A673 (cell line): ENCODE data around the gene DLX2. TPM values are rescaled to one million over a fixed set of nuclear protein-coding genes. Genes with fewer than 3 reads are reported as not detected.
A peak's percentile ranks its signal among the peaks of the same experiment; 100 is the strongest.

Source experiments
- BruUV-seq: library from RNA; stranded (reverse); fragments of 400-500 nt; replicated peaks from 2 replicates; lab custom pipeline; 2021; lab: Mats Ljungman, UMichigan
- CTCF ChIA-PET: fragments of 300-600 bp; sonication (Branson Sonifier 250); formaldehyde crosslinking; loops from one replicate; lab custom pipeline; 2022; ENCODE audit warnings: antibody characterized with exemption; lab: Charles Lee
- POLR2A ChIA-PET: fragments of 300-600 bp; sonication (Branson Sonifier 250); formaldehyde crosslinking; loops from one replicate; lab custom pipeline; 2022; ENCODE audit warnings: antibody characterized with exemption; ENCODE audit not compliant: low non-redundant PET; lab: Charles Lee
- DNase-seq: peaks from one replicate; pipeline ENCODE4 v3.0.0-alpha.2; 2015; ENCODE audit warnings: low spot score
- H3K27ac ChIP-seq: fragments of 200-600 bp; sonication (generic); 2 replicates; pipeline ENCODE4 v1.5.1; 2016; ENCODE audit warnings: mixed run types, low read depth, mild to moderate bottlenecking, mixed read lengths, antibody characterized with exemption, low read length; ENCODE audit not compliant: poor library complexity, severe bottlenecking
- H3K27me3 ChIP-seq: fragments of 200-600 bp; sonication (generic); replicated peaks from 2 replicates; pipeline ENCODE4 v1.6.1; 2017; ENCODE audit warnings: mixed run types, low read depth, mild to moderate bottlenecking, mixed read lengths, antibody characterized with exemption, low read length; ENCODE audit not compliant: insufficient read depth, poor library complexity
- H3K36me3 ChIP-seq: fragments of 200-600 bp; sonication (generic); 2 replicates; pipeline ENCODE4 v1.6.1; 2016; ENCODE audit warnings: mixed run types, mild to moderate bottlenecking, mixed read lengths, antibody characterized with exemption, low read length; ENCODE audit not compliant: insufficient read depth, poor library complexity, severe bottlenecking
- H3K4me1 ChIP-seq: fragments of 200-600 bp; sonication (generic); 2 replicates; pipeline ENCODE4 v1.6.1; 2017; ENCODE audit warnings: mixed run types, mild to moderate bottlenecking, mixed read lengths, antibody characterized with exemption, low read length; ENCODE audit not compliant: insufficient read depth, poor library complexity, severe bottlenecking
- H3K4me3 ChIP-seq: fragments of 200-600 bp; sonication (generic); 2 replicates; pipeline ENCODE4 v1.5.1; 2016; ENCODE audit warnings: low read depth, mixed run types, mild to moderate bottlenecking, mixed read lengths, low read length; ENCODE audit not compliant: poor library complexity, severe bottlenecking
- H3K9me3 ChIP-seq: fragments of 200-600 bp; sonication (generic); 2 replicates; pipeline ENCODE4 v1.6.1; 2016; ENCODE audit warnings: mixed run types, low read depth, mild to moderate bottlenecking, mixed read lengths, antibody characterized with exemption, low read length; ENCODE audit not compliant: poor library complexity, severe bottlenecking
- EZH2 ChIP-seq: fragments of 200-600 bp; sonication (generic); IDR thresholded peaks from 2 replicates; pipeline ENCODE4 v1.6.1; 2017; ENCODE audit warnings: borderline replicate concordance, low read depth, mild to moderate bottlenecking, mixed read lengths, antibody characterized with exemption, low read length; ENCODE audit not compliant: poor library complexity, severe bottlenecking
- intact Hi-C: fragments of 100-400 bp; cut with micrococcal nuclease; formaldehyde crosslinking; loops from one replicate; pipeline ENCODE4 v1.10.0; 2022; ENCODE audit not compliant: unreplicated experiment
- total RNA-seq: library from RNA; stranded (reverse); gene quantifications from 2 replicates; pipeline ENCODE4 v1.2.3, GENCODE V29; 2021
- TF ChIP-seq, protein P1 (sequence below): fragments of 300-800, 200-600 bp; sonication (generic); conservative IDR thresholded peaks from 2 replicates; pipeline ENCODE4 v1.5.1; 2017; ENCODE audit warnings: low read depth, mild to moderate bottlenecking, antibody characterized with exemption, low read length, moderate library complexity, mixed read lengths

The DLX2 gene
- total RNA-seq, 1 experiment from 2014 or later, result 20.4 TPM

- no peak for DNase-seq
- Histone ChIP-seq H3K36me3 (no peaks in the 10 kb centered on the region), H3K9me3 (no peaks in the 10 kb centered on the region), H3K27me3 (no peaks in the 10 kb centered on the region), H3K4me3 (no peak overlapping the region), H3K27ac (no peak overlapping the region), H3K4me1 (peaks cover 48% of the 10 kb centered on the region)
- TF ChIP-seq, protein P1, sequence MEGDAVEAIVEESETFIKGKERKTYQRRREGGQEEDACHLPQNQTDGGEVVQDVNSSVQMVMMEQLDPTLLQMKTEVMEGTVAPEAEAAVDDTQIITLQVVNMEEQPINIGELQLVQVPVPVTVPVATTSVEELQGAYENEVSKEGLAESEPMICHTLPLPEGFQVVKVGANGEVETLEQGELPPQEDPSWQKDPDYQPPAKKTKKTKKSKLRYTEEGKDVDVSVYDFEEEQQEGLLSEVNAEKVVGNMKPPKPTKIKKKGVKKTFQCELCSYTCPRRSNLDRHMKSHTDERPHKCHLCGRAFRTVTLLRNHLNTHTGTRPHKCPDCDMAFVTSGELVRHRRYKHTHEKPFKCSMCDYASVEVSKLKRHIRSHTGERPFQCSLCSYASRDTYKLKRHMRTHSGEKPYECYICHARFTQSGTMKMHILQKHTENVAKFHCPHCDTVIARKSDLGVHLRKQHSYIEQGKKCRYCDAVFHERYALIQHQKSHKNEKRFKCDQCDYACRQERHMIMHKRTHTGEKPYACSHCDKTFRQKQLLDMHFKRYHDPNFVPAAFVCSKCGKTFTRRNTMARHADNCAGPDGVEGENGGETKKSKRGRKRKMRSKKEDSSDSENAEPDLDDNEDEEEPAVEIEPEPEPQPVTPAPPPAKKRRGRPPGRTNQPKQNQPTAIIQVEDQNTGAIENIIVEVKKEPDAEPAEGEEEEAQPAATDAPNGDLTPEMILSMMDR, result no peak
- no peak for TF ChIP-seq EZH2
- no TSS peak for BruUV-seq
- intact Hi-C loops, result no loop called here
- ChIA-PET CTCF (no interaction called here), POLR2A (no interaction called here)
These were observed 28.4 kb downstream of the DLX2 start for GRCh38 chr2:172074254-172074653.

- Histone ChIP-seq H3K4me1 (peaks cover 48% of the 10 kb centered on the region), H3K27me3 (no peaks in the 10 kb centered on the region), H3K36me3 (no peaks in the 10 kb centered on the region), H3K4me3 (no peak overlapping the region), H3K9me3 (no peaks in the 10 kb centered on the region), H3K27ac (peak overlapping the region; percentile 70)
- TF ChIP-seq, protein P1, result no peak
- TF ChIP-seq EZH2, result no peak
- DNase-seq, result no peak
- no TSS peak for BruUV-seq
- intact Hi-C loops, result no loop called here
- ChIA-PET CTCF (no interaction called here), POLR2A (no interaction called here)
These were observed 29.2 kb downstream of the DLX2 start for GRCh38 chr2:172073518-172073917.

DNA sequence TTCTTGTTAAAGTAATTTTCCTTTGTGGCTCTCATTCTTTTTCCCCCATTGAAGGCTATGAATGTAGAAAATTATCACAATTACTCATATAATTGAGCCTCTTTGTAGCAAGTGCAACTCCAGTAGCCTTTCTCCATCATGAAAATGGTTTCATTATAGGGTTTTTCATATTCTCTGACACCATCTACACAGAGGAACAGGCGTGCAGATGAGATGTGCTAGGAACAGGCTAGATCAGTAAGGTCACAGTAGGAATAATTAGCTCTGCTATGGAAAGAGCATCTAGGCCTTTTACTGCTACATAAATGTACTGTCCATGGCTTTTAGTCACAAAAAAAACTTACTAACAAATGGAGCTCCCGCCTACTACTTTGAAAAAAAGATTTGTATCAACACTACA lies 30.0 kb downstream of the DLX2 start:
- ChIA-PET POLR2A (interaction anchor here (0.6 kb wide), 1 partner anchor 432 kb away, joined by 4 read pairs; no protein-coding TSS in a partner anchor), CTCF (interaction anchor here (1.1 kb wide), 1 partner anchor 23 kb away, joined by 3 read pairs; no protein-coding TSS in a partner anchor)
- no peak for TF ChIP-seq EZH2
- TF ChIP-seq, protein P1, result no peak
- Histone ChIP-seq H3K4me1 (peaks cover 48% of the 10 kb centered on the region), H3K27ac (peak overlapping the region; percentile 70), H3K36me3 (no peaks in the 10 kb centered on the region), H3K27me3 (no peaks in the 10 kb centered on the region), H3K9me3 (no peaks in the 10 kb centered on the region), H3K4me3 (peak overlapping the region; percentile 6)
- peak; percentile 42 for DNase-seq
- TSS peak; percentile 32 for BruUV-seq
- intact Hi-C loops, result no loop called here
